Muscle of back (tissue), 13 donors: ENCODE results near the gene LMF2. TPM values are rescaled to one million over a fixed set of nuclear protein-coding genes. Genes with fewer than 3 reads are reported as not detected.
"Not testable (repeated sequence)": the region's sequence is repeated elsewhere in the genome, so short reads cannot be mapped to it uniquely, and the experiment has no call there.

Experiments used
- DNase-seq, 3 donors: peaks; one replicate each; pipeline versions ENCODE4 v3.0.0 to v3.0.0-alpha.2; 2013
- long read RNA-seq, 9 donors: transcript quantifications; one replicate each; lab custom pipeline, GENCODE V29; 2026
- polyA plus RNA-seq, 10 donors: library from polyadenylated mRNA; unstranded; fragments of 120-200 nt; gene quantifications; one replicate each; pipeline ENCODE4 v1.2.1, GENCODE V29; 2013; ENCODE audit not compliant: insufficient read length in 10 of 10

Gene LMF2, protein sequence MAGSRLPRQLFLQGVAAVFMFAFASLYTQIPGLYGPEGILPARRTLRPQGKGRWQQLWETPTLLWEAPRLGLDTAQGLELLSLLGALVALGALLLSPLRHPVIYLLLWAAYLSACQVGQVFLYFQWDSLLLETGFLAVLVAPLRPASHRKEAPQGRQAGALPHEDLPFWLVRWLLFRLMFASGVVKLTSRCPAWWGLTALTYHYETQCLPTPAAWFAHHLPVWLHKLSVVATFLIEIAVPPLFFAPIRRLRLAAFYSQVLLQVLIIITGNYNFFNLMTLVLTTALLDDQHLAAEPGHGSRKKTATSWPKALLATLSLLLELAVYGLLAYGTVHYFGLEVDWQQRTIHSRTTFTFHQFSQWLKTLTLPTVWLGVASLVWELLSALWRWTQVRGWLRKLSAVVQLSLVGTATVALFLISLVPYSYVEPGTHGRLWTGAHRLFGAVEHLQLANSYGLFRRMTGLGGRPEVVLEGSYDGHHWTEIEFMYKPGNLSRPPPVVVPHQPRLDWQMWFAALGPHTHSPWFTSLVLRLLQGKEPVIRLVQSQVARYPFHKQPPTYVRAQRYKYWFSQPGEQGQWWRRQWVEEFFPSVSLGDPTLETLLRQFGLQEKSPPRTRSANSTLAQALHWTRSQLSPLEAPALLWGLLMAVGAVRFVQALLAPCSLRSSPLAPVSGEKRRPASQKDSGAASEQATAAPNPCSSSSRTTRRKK
- polyA plus RNA-seq, result 10 to 100 TPM; 25.8 to 49.4 (median 38.2) TPM
- long read RNA-seq, donor 1, transcript LMF2-202 (14 exons, 2,582 nt), result major isoform, 7 of 7 reads
- long read RNA-seq, donor 1, partial matches to known transcripts, result 0 of 7 reads
- long read RNA-seq, donor 1, other reads (novel, unspliced or antisense), result 0 of 7 reads
- long read RNA-seq, donor 2, partial matches to known transcripts, result 0 of 3 reads
- long read RNA-seq, donor 2, other reads (novel, unspliced or antisense), result 0 of 3 reads
- long read RNA-seq, donor 3, result 0 reads
- long read RNA-seq, donor 4, partial matches to known transcripts, result 0 of 4 reads
- long read RNA-seq, donor 4, other reads (novel, unspliced or antisense), result 0 of 4 reads
- long read RNA-seq, donor 5, partial matches to known transcripts, result 5 of 10 reads
- long read RNA-seq, donor 5, other reads (novel, unspliced or antisense), result 0 of 10 reads
- long read RNA-seq, donor 6, transcript LMF2-202 (14 exons, 2,582 nt), result major isoform, 8 of 8 reads
- long read RNA-seq, donor 6, partial matches to known transcripts, result 0 of 8 reads
- long read RNA-seq, donor 6, other reads (novel, unspliced or antisense), result 0 of 8 reads
- long read RNA-seq, donor 7, partial matches to known transcripts, result 0 of 6 reads
- long read RNA-seq, donor 7, other reads (novel, unspliced or antisense), result 0 of 6 reads
- long read RNA-seq, donor 8, partial matches to known transcripts, result 0 of 3 reads
- long read RNA-seq, donor 8, other reads (novel, unspliced or antisense), result 0 of 3 reads
- long read RNA-seq, donor 9, result 0 reads

DNA sequence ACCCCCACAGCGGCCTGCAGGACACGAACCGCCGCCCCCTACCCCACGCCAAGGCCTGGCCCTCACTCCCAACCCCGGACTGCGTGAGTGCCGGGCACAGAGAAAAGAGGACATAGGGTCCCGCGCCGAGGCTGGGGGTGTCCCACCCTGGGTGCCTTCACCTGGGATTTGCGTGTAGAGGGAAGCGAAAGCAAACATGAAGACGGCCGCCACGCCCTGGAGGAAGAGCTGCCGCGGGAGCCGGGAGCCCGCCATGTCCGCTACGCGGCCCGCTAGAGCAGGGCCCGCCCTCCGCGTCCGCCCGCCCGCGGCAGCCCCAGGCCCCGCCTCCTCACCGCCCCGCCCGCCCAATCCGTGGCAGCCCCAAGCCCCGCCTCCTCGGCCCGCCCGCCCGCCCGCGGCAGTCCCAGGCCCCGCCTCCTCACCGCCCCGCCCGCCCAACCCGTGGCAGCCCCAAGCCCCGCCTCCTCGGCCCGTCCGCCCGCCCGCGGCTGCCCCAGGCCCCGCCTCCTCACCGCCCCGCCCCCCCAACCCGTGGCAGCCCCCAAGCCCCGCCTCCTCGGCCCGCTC, at the start of gene LMF2:
TSS of gene LMF2 (minus strand) at position 282 of the 570 bp plus-strand sequence. CDS start at position 255, 27 bp downstream.
- DNase-seq, result peak in 1 of 3 donors; percentile 93

DNA sequence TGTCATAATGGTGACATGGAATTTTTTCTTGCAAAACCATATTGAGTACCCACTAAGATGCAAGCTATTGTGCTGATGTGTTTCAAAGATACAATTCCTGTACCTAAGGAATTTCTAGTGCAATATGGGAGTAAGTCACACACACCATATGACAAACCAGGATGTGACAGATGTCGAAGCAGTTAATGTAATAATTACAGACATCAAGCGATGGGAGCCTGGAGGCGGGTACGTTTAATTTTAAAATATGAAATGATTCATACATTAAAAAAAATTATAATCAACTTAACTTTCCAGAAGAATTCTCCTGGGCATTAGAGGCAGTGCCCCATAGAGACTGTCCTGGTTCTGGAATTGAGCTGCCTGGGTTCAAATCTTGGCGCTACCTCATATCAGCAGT, 49.2 kb upstream of the LMF2 start:
- no peak for DNase-seq

GRCh38 chr22:50553310-50553709, 45.8 kb upstream of the LMF2 start:
- DNase-seq, result no peak

DNA sequence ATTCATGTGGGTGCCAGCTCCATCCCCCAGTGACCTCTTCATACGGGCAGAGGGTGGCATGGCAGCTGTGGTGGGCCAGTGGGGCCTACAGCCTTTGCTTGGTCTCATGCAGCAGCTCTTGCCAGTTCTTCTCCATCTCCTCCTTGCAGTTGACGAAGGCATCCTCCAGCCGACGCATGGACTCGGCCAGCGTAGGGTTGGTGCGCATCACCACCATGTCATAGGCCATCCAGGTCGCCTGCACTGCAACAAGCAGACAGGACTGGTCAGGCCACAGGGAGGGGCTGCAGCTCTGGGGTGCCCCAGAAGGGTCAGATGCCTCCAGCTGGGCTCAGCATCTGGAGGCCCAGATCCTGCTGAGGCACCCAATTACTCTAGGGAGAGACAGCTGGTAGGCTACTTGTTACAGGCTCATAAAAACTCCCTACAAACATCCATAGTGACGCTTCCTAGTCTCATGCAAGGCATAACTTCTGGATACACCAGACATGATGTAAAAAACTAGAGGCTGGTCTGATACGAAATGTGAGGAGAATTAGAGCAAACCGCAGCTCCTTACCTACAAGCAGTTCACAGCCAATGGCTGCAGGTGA, 43.8 kb upstream of the LMF2 start:
- no peak for DNase-seq

- no peak for DNase-seq
These were observed 42.9 kb upstream of the LMF2 start for GRCh38 chr22:50550395-50550794.

DNA sequence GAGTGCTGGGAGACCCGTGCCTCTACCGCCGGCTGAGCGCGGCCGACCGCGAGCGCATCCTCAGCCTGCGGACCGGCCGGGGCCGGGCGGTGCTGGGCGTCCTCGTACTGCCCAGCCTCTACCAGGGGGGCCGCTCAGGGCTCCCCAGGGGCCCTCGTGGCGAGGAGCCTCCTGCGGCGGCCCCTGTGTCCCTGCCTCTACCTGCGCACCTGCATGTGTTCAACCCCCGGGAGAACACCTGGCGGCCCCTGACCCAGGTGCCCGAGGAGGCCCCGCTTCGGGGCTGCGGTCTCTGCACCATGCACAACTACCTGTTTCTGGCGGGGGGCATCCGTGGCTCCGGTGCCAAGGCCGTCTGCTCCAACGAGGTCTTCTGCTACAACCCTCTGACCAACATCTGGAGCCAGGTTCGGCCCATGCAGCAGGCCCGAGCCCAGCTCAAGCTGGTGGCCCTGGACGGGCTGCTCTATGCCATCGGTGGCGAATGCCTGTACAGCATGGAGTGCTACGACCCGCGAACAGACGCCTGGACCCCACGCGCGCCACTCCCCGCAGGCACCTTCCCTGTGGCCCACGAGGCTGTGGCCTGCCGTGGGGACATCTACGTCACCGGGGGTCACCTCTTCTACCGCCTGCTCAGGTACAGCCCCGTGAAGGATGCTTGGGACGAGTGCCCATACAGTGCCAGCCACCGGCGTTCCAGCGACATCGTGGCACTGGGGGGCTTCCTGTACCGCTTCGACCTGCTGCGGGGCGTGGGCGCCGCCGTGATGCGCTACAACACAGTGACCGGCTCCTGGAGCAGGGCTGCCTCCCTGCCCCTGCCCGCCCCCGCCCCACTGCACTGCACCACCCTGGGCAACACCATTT, 41.7 kb upstream of the LMF2 start:
- no peak for DNase-seq

- DNase-seq, result no peak
These were observed 40.8 kb upstream of the LMF2 start for GRCh38 chr22:50548040-50548920.

GRCh38 chr22:50547263-50547985, 39.9 kb upstream of the LMF2 start:
- DNase-seq, result no peak

DNA sequence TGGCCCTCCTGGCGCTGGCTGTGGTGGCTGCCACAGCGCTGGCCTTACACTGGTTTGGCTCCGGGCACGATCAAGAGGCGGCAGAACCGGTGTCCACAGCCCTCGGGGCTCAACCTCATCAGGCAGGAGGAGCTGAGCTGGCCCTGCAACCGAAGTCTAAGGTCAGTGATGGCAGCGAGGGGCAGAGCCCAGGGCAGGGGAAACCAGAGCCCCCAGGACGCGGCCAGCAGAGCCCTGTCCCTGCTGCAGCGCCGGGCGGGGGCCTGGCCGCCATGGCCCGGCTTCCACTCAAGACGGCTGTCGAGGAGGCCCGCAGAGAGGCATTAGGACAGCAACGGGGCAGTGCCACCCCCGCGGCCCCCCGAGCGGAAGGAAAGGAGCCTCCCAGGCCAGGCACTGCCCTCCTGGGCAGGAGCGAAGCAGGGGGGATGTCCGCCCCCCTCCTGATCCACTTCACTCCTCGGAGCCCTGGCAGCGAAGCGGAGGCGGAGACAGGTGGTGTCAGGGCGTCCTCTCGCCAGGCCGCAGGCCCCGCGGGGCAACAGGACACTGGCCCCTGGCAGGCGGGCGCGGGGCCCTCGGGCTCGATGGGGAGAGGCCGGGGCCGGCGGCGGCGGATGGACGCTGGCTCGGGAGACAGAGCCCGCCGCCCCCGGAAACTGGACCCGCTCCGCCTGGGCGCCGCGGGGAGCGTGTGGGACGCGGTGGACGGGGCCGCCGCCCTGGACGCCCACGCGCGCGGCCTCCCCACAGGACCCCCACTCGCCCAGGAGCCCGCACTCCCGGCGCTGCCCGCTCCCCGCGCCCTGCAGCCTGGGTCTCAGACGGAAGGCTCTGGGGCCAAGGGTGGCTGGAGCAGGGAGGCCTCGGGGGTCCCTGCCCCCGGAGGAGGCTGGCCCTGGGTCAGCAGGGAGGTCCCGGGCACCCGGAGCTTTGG, 39.1 kb upstream of the LMF2 start:
- DNase-seq, result no peak

DNA sequence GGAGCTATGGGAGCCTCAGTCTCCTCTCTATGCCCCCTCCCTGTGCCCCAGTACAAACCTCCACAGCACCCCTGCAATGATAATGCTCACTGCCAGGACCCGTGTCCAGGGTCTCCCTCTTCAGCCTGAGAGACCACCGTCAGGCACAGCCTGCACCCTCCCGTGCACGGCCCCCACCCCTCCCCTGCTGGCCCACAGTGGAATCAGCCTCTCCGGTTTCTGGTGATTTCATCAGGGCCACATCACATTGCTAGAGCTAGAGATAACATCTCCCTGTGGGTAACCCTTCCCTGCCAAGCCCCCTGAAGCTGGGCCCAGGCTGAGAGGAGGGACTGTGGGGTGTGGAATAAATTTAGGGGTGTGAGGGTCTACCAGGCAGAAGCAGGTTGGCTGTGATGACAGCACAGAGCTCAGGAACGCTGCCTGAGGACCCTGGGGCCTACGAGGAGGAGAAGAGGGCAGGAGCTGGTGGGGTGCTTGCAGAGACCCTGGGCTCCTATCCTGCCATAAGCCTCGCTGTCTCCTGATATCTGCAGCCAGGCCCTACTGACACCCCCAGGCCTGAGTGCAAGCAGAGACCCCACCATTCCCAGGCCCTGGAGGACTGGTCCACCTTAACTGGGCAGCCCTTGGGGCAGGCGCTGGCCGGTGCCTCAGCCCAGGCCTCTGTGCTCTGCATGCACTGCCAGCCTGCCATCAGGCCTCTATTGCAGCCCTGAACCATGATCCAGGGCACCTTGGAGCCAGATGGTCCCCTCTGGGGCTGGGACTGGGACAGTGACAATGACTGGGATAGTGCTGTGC, 38.2 kb upstream of the LMF2 start, which contains the start of gene KLHDC7B:
TSS of gene KLHDC7B (plus strand) at position 378 of the 804 bp plus-strand sequence. CDS start at position 723, 345 bp downstream.
- DNase-seq, result no peak

GRCh38 chr22:50544746-50545253, 37.3 kb upstream of the LMF2 start:
- no peak for DNase-seq

- peak in 1 of 3 donors; percentile 68 for DNase-seq
These were observed 36.7 kb upstream of the LMF2 start for GRCh38 chr22:50544078-50544745.

GRCh38 chr22:50542416-50542927, 35.0 kb upstream of the LMF2 start:
- DNase-seq, result no peak

DNA sequence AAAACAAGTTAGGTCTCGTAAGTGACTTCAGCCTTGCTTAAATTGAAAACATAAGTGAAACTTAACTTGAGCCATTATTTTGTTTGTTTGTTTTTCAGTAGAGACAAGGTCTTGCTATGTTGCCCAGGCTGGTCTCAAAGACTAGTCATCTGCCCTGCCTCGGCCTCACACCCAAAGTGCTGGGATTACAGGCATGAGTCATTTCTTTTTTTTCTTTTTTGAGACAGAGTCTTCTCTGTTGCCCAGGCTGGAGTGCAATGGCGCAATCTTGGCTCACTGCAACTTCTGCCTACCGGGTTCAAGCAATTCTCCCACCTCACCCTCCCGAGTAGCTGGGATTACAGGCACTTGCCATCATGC, 34.1 kb upstream of the LMF2 start:
- DNase-seq, result not testable (repeated sequence)

- no peak for DNase-seq
These were observed 32.9 kb upstream of the LMF2 start for GRCh38 chr22:50540381-50540780.
